GM19025 (cell line): Measurements from ENCODE around the gene KCNMA1.

Experiments used
- ATAC-seq: cut with Tn5 transposase; IDR thresholded peaks from one replicate; pipeline ENCODE4 v1.9.1; 2021; ENCODE audit warnings: mild to moderate bottlenecking, low read depth, moderate library complexity; ENCODE audit not compliant: unreplicated experiment

KCNMA1 gene

GRCh38 chr10:76879116-76879913 is 758.3 kb downstream of the KCNMA1 start:
- no peak for ATAC-seq

- ATAC-seq = no peak
Observed at GRCh38 chr10:76878514-76878913, 759.1 kb downstream of the KCNMA1 start.

- no peak for ATAC-seq
Observed at GRCh38 chr10:76874896-76875295, 762.7 kb downstream of the KCNMA1 start.

GRCh38 chr10:76874176-76874575 is 763.4 kb downstream of the KCNMA1 start:
- ATAC-seq = no peak

GRCh38 chr10:76871697-76872295 is 765.8 kb downstream of the KCNMA1 start:
- no peak for ATAC-seq

GRCh38 chr10:76869931-76870330 is 767.7 kb downstream of the KCNMA1 start:
- ATAC-seq = no peak

GRCh38 chr10:76868098-76868977 is 769.3 kb downstream of the KCNMA1 start:
- no peak for ATAC-seq

GRCh38 chr10:76866841-76867586 is 770.6 kb downstream of the KCNMA1 start:
- ATAC-seq = no peak

- ATAC-seq = no peak
Observed at GRCh38 chr10:76864922-76865321, 772.7 kb downstream of the KCNMA1 start.

- ATAC-seq = no peak
Observed at GRCh38 chr10:76858721-76859120, 778.9 kb downstream of the KCNMA1 start.

- no peak for ATAC-seq
Observed at GRCh38 chr10:76840802-76841201, 796.8 kb downstream of the KCNMA1 start.

GRCh38 chr10:76839276-76839675 is 798.3 kb downstream of the KCNMA1 start:
- ATAC-seq = no peak

GRCh38 chr10:76830218-76830617 is 807.4 kb downstream of the KCNMA1 start:
- ATAC-seq = no peak

- ATAC-seq = no peak
Observed at GRCh38 chr10:76829724-76830123, 807.9 kb downstream of the KCNMA1 start.
